Measurements from ENCODE around the gene TNP2. TPM values are rescaled to one million over a fixed set of nuclear protein-coding genes. Genes with fewer than 3 reads are reported as not detected.

The TNP2 gene
- polyA plus RNA-seq, 3 donors, result not detected

DNA sequence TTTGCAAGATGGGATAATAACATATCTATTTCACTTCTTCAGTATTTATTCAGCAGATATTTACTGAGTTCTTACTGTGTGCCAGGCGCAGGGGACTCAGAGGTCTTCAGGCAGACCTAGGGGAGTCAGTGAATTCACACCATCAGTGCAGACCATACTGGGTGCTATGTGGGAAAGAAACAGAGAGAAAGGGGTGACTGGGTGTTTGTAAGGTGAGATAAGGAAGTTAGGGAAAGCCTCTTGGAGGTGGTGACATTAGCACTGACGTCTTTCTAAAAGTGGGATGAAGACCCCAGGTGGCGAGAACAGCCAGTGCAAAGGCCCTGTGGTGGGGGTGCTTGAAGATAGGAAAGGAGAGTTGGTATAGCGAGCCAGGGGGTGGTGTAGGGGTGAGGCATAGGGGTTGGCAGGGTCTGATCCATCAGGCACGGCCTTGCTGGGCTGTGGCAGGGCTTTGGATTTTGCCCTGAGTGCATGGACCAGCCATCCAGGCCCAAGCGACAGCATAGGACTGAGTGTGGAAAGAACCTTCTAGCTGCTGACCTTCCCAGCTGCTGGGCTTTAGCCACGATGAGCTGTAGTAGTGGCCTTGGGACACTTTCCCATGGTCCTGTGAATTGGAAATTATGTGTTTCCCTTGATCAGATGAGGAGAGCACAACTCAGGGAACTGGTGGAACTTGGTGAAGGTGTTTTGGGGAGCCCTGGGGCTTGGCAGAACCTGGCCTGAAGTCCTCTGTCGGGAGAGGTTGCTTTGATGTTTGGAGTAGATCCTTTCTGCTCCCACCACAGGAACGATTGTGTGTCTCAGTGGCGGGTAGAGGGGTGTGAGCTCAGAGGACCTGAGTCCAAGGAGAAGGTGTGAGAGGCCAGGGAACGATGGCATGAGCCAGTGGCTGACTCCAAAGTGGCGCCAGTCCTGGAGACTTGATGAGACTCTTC, 9.2 kb downstream of the TNP2 start:
- DNase-seq (ENCODE audit: extremely low read depth in 1 of 11, low read depth in 9 of 11, low spot score in 4 of 11), result no peak

DNA sequence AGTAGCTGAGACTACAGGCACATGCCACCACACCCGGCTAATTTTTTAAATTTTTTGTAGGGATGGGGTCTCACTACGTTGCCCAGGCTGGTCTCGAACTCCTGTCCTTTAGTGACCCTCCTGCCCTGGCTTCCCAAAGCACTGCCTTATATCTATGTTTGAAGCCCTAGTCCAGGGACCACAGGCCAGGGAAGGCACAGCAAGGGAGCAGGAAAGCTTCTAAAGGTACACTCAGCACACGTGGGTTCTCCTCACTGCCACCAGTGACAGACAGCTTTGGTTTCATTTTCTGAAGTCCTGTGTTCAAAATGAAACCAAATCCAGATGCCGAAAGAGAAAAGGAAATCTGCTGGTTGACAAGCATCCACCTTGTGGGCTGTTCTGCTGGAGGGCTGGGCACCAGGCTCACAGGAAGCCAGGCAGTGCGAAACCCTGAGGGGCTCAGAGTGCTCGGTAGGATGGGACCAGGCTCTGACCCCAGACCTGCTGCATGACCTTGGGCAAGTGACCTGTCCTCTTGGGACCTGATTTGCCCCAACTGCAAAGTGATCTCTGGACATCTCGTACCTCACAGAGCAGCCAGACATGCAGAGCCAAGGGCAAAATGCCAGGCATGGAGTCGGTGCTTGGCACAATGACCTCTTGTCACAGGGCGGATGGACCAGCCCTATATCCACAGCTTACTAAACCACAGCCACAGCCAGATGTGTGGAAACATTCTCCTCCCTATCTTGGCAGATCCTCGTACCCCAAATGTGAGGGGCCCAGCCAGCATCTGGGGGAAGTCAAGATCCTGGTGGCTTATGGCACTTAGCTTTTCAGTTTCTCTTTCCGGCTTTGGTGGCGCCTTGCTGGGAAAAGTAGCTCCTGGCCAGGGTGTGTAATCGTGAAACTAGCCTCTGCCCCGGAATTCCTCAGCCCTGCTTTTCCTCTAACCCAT, 10.3 kb downstream of the TNP2 start:
- DNase-seq (ENCODE audit: extremely low read depth in 1 of 11, low read depth in 9 of 11, low spot score in 4 of 11), result no peak

DNA sequence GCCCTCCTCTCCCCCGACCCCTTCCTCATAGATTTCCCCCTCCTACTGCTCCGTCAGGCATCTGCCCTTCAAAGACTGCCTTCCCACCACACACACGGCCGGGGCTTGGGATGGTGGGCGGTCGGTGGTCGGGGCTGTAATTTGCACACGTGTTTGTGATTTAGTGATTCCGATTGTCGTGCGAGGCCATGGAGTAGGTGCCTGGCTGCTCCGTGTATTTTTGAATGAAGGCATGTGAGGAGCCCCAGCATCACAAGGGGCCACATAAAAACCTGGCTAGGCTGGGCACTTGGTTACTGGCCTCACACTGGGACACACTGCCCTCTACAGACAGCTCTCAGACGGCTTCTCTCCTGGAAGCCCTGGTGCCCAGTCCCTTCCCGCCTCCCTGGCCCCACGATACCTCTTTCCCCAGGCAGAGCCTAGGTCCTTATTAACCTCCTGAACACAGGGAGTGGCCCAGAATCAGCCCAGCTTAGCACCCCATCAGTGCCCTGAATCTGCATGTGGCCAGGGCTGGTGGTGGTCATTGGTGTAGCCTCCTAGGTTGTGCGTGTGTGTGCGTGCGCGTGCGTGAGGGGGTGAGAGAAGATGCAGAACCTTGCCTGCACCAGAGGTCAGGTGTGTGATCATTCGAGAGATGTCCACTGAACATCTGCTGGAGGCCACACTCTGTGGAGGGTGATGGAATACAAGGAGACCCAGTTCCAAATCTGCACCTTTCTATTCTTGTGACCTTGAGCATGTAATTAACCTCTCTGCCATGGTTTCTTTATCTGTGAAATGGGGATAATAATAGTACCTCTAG, 11.8 kb downstream of the TNP2 start:
- DNase-seq (ENCODE audit: extremely low read depth in 1 of 11, low read depth in 9 of 11, low spot score in 4 of 11), result peak in 8 of 11 donors; percentile 60 to 88 (median 76)

DNA sequence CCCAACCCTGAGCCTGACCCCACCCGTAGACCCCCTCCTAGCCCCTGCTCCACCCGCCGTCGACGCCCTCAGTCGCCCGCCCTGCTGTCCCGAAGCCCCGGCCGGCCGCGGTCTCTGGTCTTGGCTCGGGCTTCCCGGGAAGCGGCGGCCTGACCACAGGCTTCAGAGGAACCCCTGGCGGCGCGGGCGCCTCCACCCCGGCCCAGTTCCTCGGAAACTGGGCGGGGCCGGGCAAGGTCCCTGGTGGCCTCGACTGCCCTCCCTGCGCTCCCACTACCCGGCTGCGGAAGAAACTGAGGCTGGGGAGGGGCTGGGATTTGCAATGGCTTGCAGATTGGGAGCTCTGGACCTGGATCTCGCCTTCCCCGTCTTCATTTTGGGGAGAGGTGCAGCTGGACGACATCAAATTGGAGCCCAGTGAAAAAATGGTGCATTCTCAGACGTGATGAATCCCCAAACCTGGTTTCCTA, 12.4 kb downstream of the TNP2 start:
- no peak for DNase-seq (ENCODE audit: extremely low read depth in 1 of 11, low read depth in 9 of 11, low spot score in 4 of 11)

DNA sequence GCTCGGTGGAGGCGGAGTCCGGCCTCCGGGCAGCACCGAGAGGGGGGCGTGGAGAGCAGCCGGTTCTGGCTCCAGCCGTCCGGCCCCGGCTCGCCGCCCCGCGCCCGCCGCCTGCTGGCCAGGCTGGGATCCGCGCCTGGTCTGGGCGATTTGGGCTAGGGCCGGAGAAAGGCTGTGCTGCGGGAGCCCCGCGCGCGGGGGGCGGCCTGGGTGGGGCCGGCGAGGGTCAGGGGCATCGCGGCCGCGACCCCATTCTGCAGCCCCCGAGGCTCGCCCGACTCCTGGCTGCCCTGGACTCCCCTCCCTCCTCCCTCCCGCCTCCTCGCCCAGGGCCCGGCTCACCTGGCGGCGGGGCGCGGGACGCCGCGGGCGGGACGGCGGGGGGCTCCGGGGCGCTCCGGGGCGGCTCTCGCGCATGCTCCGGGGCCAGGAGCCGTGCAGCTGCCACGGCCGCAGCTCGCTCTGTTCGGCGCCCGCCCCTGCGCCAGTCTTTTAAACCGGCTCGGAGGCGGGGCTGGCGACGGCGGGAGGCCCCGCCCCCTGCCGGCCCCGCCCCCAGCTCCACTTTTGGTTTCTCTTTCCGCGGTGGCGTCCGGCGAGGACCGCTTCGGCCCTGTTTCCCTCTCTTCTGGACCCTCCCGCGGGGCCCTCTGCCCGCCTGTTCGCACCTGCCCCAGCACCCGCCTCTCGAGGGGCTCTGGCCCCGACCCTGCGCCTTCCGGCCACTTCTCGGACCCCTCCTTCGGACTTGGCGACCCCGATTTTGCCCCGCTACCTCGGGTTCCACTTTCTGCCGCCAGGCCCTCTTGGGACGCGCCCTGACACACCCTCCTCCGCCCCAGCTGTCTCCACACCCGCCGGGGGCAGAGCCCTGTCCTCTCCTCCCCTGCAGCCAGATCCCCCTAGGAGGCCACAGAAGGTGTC, 13.1 kb downstream of the TNP2 start, which contains the start of gene SOCS1:
Gene SOCS1, minus strand, starts transcription at position 468 of the 924 bp plus-strand sequence. CDS start 726 bp downstream, outside the sequence.
- DNase-seq (ENCODE audit: extremely low read depth in 1 of 11, low read depth in 9 of 11, low spot score in 4 of 11), result peak in 9 of 11 donors; percentile 77 to 87 (median 83)

DNA sequence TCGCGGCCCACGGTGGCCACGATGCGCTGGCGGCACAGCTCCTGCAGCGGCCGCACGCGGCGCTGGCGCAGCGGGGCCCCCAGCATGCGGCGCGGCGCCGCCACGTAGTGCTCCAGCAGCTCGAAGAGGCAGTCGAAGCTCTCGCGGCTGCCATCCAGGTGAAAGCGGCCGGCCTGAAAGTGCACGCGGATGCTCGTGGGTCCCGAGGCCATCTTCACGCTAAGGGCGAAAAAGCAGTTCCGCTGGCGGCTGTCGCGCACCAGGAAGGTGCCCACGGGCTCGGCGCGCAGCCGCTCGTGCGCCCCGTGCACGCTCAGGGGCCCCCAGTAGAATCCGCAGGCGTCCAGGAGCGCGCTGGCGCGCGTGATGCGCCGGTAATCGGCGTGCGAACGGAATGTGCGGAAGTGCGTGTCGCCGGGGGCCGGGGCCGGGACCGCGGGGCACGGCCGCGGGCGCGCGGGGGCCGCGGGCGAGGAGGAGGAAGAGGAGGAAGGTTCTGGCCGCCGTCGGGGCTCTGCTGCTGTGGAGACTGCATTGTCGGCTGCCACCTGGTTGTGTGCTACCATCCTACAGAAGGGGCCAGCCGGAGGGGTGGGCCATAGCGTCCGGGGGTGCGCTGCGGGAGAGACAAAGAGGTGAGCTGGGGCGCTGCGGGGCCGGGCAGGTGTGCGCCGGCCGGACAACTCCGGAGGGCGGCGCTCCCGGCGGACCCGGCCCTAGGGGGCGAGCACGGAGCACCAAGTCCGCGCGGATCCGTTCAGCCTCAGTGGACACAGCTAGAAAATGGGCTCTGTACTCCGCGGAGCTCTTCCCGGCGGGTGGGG, 14.0 kb downstream of the TNP2 start:
- peak in 1 of 11 donors; percentile 43 for DNase-seq (ENCODE audit: extremely low read depth in 1 of 11, low read depth in 9 of 11, low spot score in 4 of 11)

DNA sequence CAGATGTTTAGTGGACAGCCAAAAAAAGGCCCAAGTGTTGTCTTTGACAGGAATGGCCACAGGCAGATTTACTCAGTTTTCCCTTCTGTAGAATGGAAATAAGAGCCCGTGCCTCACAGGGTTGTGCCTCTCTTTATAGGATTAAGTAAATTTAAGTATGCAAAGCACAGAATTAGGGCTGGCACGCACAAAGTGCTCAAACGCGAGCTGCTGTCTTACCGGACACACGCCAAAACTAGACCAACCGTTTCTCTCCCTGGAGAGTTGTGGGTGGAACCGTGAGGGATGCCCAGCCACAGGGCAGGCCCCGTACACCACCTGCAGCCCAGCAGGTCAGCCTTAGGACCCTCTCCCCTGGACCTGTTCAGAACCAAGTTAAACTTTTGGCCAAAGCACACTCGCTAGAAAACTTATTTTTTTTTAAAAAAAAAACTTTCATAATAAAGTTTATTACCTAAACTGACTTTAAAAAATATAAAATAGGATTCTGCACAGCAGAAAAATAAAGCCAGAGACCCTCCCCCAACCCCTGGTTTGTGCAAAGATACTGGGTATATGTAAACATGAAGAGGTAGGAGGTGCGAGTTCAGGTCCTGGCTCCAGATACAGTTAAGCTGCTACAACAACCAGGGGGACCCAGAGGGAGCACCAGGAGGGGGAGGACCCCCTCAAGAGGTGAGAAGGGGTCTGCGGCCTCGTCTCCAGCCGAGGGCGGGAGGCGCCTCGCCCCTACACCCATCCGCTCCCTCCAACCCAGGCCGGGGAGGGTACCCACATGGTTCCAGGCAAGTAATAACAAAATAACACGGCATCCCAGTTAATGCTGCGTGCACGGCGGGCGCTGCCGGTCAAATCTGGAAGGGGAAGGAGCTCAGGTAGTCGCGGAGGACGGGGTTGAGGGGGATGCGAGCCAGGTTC, 14.9 kb downstream of the TNP2 start:
- no peak for DNase-seq (ENCODE audit: extremely low read depth in 1 of 11, low read depth in 9 of 11, low spot score in 4 of 11)

DNA sequence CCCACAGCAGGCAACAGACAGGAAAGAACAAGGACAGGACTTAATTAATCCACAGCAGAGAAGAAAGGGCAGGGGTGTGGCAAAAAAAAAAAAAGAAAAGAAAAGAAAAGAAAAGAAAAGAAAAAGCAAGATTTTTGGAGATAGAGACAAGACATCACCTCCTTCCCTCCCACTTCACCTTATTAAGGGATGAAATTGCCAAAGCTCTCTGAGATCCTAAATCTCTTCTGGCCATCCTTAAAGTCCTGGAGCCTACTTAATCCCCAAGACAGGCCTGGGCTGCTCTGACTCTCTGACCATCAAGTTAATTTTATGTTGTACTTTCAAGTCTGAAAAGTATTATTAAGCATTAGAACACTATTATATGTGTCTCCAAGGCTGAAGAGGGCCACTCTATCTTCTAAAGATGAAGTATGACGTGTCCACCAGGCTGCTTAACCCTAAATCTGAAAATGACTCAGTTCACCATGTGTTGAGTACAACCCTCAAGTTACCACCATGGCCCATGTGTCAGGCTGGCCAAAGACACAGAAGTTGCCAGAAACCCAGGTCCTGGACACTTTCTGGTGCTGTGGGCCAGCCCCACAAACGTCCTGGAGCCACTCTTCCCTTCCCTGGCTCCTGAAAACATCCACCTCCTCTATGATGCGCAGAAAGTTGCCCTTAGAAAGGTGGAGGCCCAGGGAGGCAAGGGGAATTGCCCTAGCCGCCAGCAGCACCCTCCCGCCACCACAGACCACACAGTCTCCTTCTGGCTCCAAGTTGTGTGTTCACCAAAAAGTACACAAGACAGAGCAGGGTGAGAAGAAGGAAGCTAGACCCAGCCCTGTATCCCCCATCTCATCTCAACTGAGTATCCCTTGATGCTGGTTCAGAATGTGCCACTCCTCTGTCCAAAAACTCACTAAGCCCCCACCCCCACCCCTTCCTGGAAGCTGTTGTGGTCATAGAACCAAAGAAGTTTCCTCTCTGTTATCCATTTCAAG, 15.8 kb downstream of the TNP2 start:
- DNase-seq (ENCODE audit: extremely low read depth in 1 of 11, low read depth in 9 of 11, low spot score in 4 of 11), result no peak

DNA sequence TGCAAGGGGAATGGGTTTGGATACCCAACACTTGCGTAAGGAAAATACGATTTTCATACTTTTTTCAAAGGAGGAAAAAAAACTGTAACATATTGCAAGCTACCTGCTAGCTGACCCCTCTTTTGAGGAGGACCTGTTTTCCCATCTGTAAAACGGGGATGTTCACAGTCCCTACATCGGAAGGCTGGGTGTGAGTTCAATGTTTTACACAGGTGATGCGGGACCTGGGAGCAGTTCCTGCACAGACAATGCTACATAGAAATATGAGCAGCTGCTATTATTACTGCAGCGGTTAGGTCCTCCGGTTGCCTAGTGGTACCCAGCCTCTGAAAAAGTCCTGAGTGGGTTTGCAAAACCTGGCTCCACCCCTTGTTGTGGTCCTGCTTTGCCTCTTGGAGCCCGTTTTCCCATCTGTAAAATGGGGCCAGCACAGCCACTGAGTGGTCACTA, 16.6 kb downstream of the TNP2 start:
- DNase-seq (ENCODE audit: extremely low read depth in 1 of 11, low read depth in 9 of 11, low spot score in 4 of 11), result no peak

DNA sequence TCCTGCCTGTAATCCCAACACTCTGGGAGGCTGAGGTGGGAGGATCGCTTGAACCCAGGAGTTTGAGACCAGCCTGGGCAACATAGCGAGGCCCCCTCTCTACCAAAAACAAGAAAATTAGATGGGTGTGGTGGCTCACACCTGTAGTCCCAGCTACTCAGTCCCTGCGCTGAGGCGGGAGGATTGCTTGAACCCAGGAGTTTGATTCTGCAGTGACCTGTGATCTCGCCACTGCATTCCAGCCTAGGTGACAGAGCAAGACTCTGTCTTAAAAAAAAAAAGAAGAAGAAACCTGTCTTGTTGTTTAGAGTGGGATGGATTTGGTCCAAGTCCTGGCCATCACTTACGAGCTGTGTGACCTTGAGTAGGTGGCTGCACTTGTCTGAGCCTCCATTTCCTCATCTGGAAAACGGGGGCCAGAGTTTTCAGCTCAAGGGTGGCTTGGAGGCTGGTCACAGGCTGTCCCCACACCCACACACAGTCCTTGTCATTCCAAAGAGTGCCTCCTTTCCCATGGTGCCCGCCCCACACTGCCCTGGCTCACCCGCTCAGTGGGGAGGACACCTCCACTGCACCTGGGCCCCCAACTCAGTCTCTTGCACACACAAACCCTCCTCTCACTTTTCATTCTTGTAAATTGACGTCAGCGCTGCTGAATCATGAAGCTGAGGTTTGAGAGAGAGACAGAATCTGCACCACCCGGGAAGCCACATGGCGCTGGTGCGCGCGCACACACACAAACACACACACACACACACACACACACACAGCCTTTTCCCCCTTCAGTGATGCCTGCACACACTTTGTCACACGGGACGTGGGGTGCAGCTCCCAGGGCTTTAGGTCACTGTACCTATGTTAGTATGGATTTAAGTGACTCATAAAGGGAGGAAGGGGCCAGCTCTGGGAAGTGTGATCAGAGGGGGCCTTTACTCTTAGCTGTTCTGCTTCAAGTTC, 17.3 kb downstream of the TNP2 start:
- DNase-seq (ENCODE audit: extremely low read depth in 1 of 11, low read depth in 9 of 11, low spot score in 4 of 11), result no peak

DNA sequence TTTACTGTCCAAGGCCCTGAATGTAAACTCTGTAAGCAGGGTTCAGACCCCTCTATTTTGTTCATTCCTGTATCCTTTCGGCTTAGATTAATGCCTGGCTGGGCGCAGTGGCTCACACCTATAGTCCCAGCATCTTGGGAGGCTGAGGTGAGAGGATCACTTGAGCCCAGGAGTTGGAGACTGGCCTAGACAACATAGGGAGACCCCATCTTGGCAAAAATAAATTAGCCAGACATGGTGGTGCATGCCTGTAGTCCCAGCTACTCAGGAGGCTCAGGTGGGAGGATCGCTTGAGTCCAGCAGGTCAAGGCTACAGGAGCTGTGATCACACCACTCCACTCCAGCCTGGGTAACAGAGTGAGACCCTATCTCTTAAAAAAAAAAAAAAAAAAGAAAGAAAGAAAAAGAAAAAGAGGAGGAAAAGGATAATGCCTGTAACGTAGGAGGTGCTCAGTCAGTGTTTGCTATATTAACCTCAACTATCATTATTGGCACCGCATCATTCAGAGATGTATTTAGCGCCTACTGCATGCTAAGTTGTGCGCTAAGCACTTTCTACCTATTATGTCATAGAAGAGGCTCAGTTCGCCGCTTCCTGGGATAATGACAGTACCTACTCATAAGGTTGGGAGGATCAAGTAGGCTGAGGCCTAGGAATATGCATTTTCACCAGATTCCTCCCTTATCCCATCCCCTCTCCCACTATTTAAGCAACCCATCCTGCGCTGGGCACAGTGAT, 18.2 kb downstream of the TNP2 start:
- no peak for DNase-seq (ENCODE audit: extremely low read depth in 1 of 11, low read depth in 9 of 11, low spot score in 4 of 11)

DNA sequence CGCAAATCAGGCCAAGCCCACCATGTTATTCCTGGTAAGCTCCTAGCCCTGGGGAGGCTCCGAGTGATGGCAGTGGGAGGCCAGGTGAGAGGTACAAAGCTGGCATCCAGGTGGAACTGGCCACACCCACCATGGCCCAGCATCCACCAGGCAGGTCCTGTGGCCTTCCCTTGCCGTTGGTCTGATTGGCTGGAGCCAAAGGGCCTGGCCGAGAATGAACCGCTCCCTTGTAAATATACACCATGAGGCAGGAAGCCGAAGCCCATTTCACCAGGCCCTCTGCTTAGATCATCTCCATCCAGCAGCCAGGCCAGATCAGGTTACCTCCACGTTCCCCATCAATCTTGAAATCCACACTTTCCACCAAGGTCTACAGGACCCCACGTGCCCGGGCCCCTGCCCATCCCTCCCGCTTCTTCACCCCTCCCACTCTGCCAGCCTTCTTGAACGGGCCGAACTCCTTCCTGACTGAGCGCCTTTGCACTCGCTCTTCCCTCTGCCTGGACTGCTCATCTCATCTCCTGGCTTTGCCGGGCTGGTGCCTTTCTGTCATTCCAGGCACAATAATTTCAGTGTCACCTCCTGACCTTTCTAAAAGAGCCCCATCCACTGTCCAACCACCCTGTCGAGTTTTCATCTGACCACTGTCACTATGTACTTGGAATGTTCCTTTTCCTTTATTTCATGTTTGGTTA, 18.9 kb downstream of the TNP2 start:
- peak in 4 of 11 donors; percentile 32 to 75 (median 54) for DNase-seq (ENCODE audit: extremely low read depth in 1 of 11, low read depth in 9 of 11, low spot score in 4 of 11)

All from renal cortex interstitium (tissue), 11 donors.